ENCODE results near the gene MGLL. TPM values are rescaled to one million over a fixed set of nuclear protein-coding genes. Genes with fewer than 3 reads are reported as not detected.

The MGLL gene
- total and polyA plus RNA-seq, 9 donors = 4.5 to 22.4 (median 13.3) TPM

GRCh38 chr3:127829537-127829936 is 7.2 kb upstream of the MGLL start:
- no peaks in the 10 kb centered on the region for H3K27me3 ChIP-seq
- no peak overlapping the region for H3K27ac ChIP-seq
- H3K4me1 ChIP-seq (ENCODE audit: insufficient read depth) = no peaks in the 10 kb centered on the region
- no peak for DNase-seq
- H3K4me3 ChIP-seq = no peak overlapping the region
- no peaks in the 10 kb centered on the region for H3K36me3 ChIP-seq
- peaks cover 0 to 3% of the 10 kb centered on the region in 2 donors for H3K9me3 ChIP-seq
- 42 to 97% (median 43%) methylated on average over 1 of the region's 1 CpG for WGBS, 3 donors
- no peak for TF ChIP-seq CTCF (IDR thresholded peaks at IDR 0.05)
- intact Hi-C loops (cut with DNase I) = loop anchor here in 1 of 4 donors (10.0 kb wide), 1 partner anchor 75 kb away; no protein-coding TSS in a partner anchor

- no peak for TF ChIP-seq EP300 (IDR thresholded peaks at IDR 0.05)
- no peak for TF ChIP-seq CTCF (IDR thresholded peaks at IDR 0.05)
Observed at GRCh38 chr3:127827808-127828207, 5.5 kb upstream of the MGLL start.

GRCh38 chr3:127825756-127826155 is 3.4 kb upstream of the MGLL start:
- intact Hi-C loops (cut with DNase I) = loop anchor here in 1 of 4 donors (10.0 kb wide), 1 partner anchor 71 kb away; no protein-coding TSS in a partner anchor
- no peak for DNase-seq
- Histone ChIP-seq H3K9me3 (peaks cover 0 to 3% of the 10 kb centered on the region in 2 donors), H3K4me1 (ENCODE audit: insufficient read depth) (no peaks in the 10 kb centered on the region), H3K36me3 (no peaks in the 10 kb centered on the region), H3K27ac (no peak overlapping the region), H3K27me3 (no peaks in the 10 kb centered on the region), H3K4me3 (no peak overlapping the region)
- WGBS, 3 donors = 78 to 82% (median 79%) methylated on average over 3 of the region's 3 CpGs
- TF ChIP-seq EP300 (IDR thresholded peaks at IDR 0.05) (no peak), POLR2A (IDR thresholded peaks at IDR 0.05) (no peak), CTCF (IDR thresholded peaks at IDR 0.05) (no peak)

More at GRCh38 chr3:127827808-127828207, 5.5 kb upstream of the MGLL start:
- no peak for DNase-seq
- Histone ChIP-seq H3K4me3 (no peak overlapping the region), H3K9me3 (peaks cover 0 to 3% of the 10 kb centered on the region in 2 donors), H3K27ac (no peak overlapping the region), H3K4me1 (ENCODE audit: insufficient read depth) (no peaks in the 10 kb centered on the region), H3K27me3 (no peaks in the 10 kb centered on the region), H3K36me3 (no peaks in the 10 kb centered on the region)
- intact Hi-C loops (cut with DNase I) = loop anchor here in 1 of 4 donors (10.0 kb wide), 1 partner anchor 73 kb away; no protein-coding TSS in a partner anchor
- 81 to 92% (median 82%) methylated on average over 2 of the region's 2 CpGs for WGBS, 3 donors

- TF ChIP-seq EP300 (IDR thresholded peaks at IDR 0.05) = no peak
- TF ChIP-seq CTCF (IDR thresholded peaks at IDR 0.05) = no peak
- no peak for TF ChIP-seq POLR2A (IDR thresholded peaks at IDR 0.05)
- DNase-seq = no peak
- H3K9me3 ChIP-seq = peaks cover 0 to 3% of the 10 kb centered on the region in 2 donors
- no peaks in the 10 kb centered on the region for H3K36me3 ChIP-seq
- H3K27ac ChIP-seq = no peak overlapping the region
- 92 to 96% (median 94%) methylated on average over 14 of the region's 14 CpGs for WGBS, 3 donors
- no peaks in the 10 kb centered on the region for H3K27me3 ChIP-seq
- no peak overlapping the region for H3K4me3 ChIP-seq
- intact Hi-C loops (cut with DNase I) = loop anchor here in 1 of 4 donors (5.0 to 10.0 kb wide), 2 partner anchors 69 to 127 kb away; no protein-coding TSS in a partner anchor
- no peaks in the 10 kb centered on the region for H3K4me1 ChIP-seq (ENCODE audit: insufficient read depth)
Observed at GRCh38 chr3:127824151-127824825, 2.0 kb upstream of the MGLL start.

Measured in ovary (tissue), 9 donors.